HL-60 (cell line): ENCODE data around the gene PRICKLE3.
"Not testable (repeated sequence)": the region's sequence is repeated elsewhere in the genome, so short reads cannot be mapped to it uniquely, and the experiment has no call there.

Experiments used
- DNase-seq, 2 experiments: peaks; one replicate each; pipeline ENCODE4 v3.0.0-alpha.2; 2010 to 2020; ENCODE audit warnings: low read depth in 1 of 2, low spot score in 1 of 2
- H3K27ac ChIP-seq: fragments of 250-450 bp; sonication (Bioruptor Pico); replicated peaks from 2 replicates; pipeline ENCODE4 v1.5.1; 2020; ENCODE audit warnings: mild to moderate bottlenecking, moderate library complexity
- H3K27me3 ChIP-seq: fragments of 250-450 bp; sonication (Bioruptor Pico); 2 replicates; pipeline ENCODE4 v1.5.1; 2021; ENCODE audit warnings: mild to moderate bottlenecking, moderate library complexity; ENCODE audit not compliant: insufficient read depth, poor library complexity, severe bottlenecking
- H3K4me3 ChIP-seq: replicated peaks from 2 replicates; pipeline ENCODE4 v1.5.1; 2011; ENCODE audit warnings: mild to moderate bottlenecking, control low read depth, low read length; ENCODE audit not compliant: insufficient read depth
- CTCF ChIP-seq: IDR thresholded peaks from one replicate; pipeline ENCODE4 v1.5.1; 2011; ENCODE audit warnings: low read length, control low read depth, inconsistent platforms; ENCODE audit not compliant: insufficient read depth
- GABPA ChIP-seq: IDR thresholded peaks from 2 replicates; pipeline ENCODE4 v1.6.1; 2012; ENCODE audit warnings: low read depth
- POLR2AphosphoS5 ChIP-seq: IDR thresholded peaks from 2 replicates; pipeline ENCODE4 v1.6.1; 2012; ENCODE audit warnings: low read depth
- REST ChIP-seq: IDR thresholded peaks from 2 replicates; pipeline ENCODE4 v1.6.1; 2012; ENCODE audit warnings: low read depth; ENCODE audit not compliant: insufficient replicate concordance
- SPI1 ChIP-seq: IDR thresholded peaks from 2 replicates; pipeline ENCODE4 v1.6.1; 2012; ENCODE audit warnings: low read depth, mild to moderate bottlenecking, borderline replicate concordance

The PRICKLE3 gene

GRCh38 chrX:49155243-49155899 lies 30.8 kb downstream of the PRICKLE3 start:
- Histone ChIP-seq H3K4me3 (peak overlapping the region; percentile 46; the same call in 1 of the 2 replicates), H3K27ac (no peak overlapping the region), H3K27me3 (no peaks in the 10 kb centered on the region)
- no peak for TF ChIP-seq GABPA
- no peak for TF ChIP-seq CTCF
- no peak for DNase-seq

- no peaks in the 10 kb centered on the region for H3K27me3 ChIP-seq
- no peak for TF ChIP-seq GABPA
- no peak overlapping the region for H3K4me3 ChIP-seq
- H3K27ac ChIP-seq = no peak overlapping the region
- no peak for DNase-seq
Observed at GRCh38 chrX:49153467-49153866, 32.7 kb downstream of the PRICKLE3 start.

GRCh38 chrX:49149291-49149690 lies 36.9 kb downstream of the PRICKLE3 start:
- H3K27ac ChIP-seq = peak overlapping the region; percentile 41
- H3K27me3 ChIP-seq, DNase-seq, H3K4me3 ChIP-seq: not testable (repeated sequence)

GRCh38 chrX:49148390-49149100 lies 37.6 kb downstream of the PRICKLE3 start:
- not testable (repeated sequence) for H3K27me3 ChIP-seq, DNase-seq, H3K4me3 ChIP-seq
- peak overlapping the region; percentile 41 for H3K27ac ChIP-seq

GRCh38 chrX:49147936-49148335 lies 38.2 kb downstream of the PRICKLE3 start:
- Histone ChIP-seq H3K27me3 (no peaks in the 10 kb centered on the region), H3K27ac (no peak overlapping the region), H3K4me3 (no peak overlapping the region)
- DNase-seq = no peak
- TF ChIP-seq REST (no peak), SPI1 (no peak), GABPA (no peak)

- DNase-seq = no peak
- TF ChIP-seq GABPA (no peak), POLR2AphosphoS5 (no peak), SPI1 (no peak), REST (no peak), CTCF (no peak)
- H3K27ac ChIP-seq = no peak overlapping the region
Observed at GRCh38 chrX:49147282-49147681, 38.9 kb downstream of the PRICKLE3 start.

GRCh38 chrX:49143154-49143553 lies 43.0 kb downstream of the PRICKLE3 start:
- H3K27ac ChIP-seq, H3K4me3 ChIP-seq, DNase-seq, H3K27me3 ChIP-seq: not testable (repeated sequence)

More at GRCh38 chrX:49147282-49147681, 38.9 kb downstream of the PRICKLE3 start:
- H3K27me3 ChIP-seq = no peaks in the 10 kb centered on the region
- no peak overlapping the region for H3K4me3 ChIP-seq

GRCh38 chrX:49142264-49142663 lies 43.9 kb downstream of the PRICKLE3 start:
- H3K27ac ChIP-seq, H3K4me3 ChIP-seq, DNase-seq, H3K27me3 ChIP-seq: not testable (repeated sequence)
